OCI-LY7 (cell line): ENCODE results near the gene MLLT10.

ENCODE experiments used
- CTCF ChIP-seq: fragments of 200-600 bp; sonication (generic); conservative IDR thresholded peaks from 2 replicates; pipeline ENCODE4 v1.5.1; 2014; ENCODE audit warnings: mild to moderate bottlenecking, antibody characterized with exemption, low read length, moderate library complexity, mixed read lengths
- EZH2phosphoT487 ChIP-seq: fragments of 200-600 bp; sonication (generic); IDR thresholded peaks from 2 replicates; pipeline ENCODE4 v1.6.1; 2018; ENCODE audit warnings: low read depth, borderline replicate concordance, mild to moderate bottlenecking, mixed run types, antibody characterized with exemption, low read length, moderate library complexity, mixed read lengths

- no peak for TF ChIP-seq EZH2phosphoT487
- no peak for TF ChIP-seq CTCF
These were observed 17.5 kb upstream of the MLLT10 start for GRCh38 chr10:21516242-21517131.
